ENCODE measurements around the gene SEMA3C. TPM values are rescaled to one million over a fixed set of nuclear protein-coding genes. Genes with fewer than 3 reads are reported as not detected.

The SEMA3C gene
- total and polyA plus RNA-seq, 2 donors (not counting 1 experiment from before 2014, with no cell fraction given) = 310 to 322 TPM

GRCh38 chr7:80734011-80734410 is 184.8 kb downstream of the SEMA3C start:
- Histone ChIP-seq H3K4me2 (ENCODE audit: extremely low read depth, insufficient read depth, low read length) (no peak overlapping the region), H2AFZ (ENCODE audit: low read length) (no peak overlapping the region), H3K27ac (ENCODE audit: insufficient read depth, low read length) (no peak overlapping the region), H3K9ac (ENCODE audit: insufficient read depth, low read length) (no peak overlapping the region), H3K79me2 (ENCODE audit: control insufficient read depth, insufficient read depth, low read length) (no peaks in the 10 kb centered on the region), H3K27me3 (ENCODE audit: control insufficient read depth, insufficient read depth, low read length) (no peaks in the 10 kb centered on the region), H3K4me1 (ENCODE audit: control insufficient read depth, extremely low read depth, insufficient read depth, low read length) (no peaks in the 10 kb centered on the region), H3K36me3 (ENCODE audit: control insufficient read depth, insufficient read depth, low read length) (no peaks in the 10 kb centered on the region), H3K4me3 (replicated peaks in 1 of 4; ENCODE audit: control extremely low read depth in 1 of 4, insufficient read depth in 1 of 4, low read depth in 3 of 4, low read length in 4 of 4) (no peak overlapping the region), H4K20me1 (ENCODE audit: control insufficient read depth, extremely low read depth, insufficient read depth, low read length) (no peaks in the 10 kb centered on the region), H3K9me3 (ENCODE audit: control insufficient read depth, insufficient read depth, low read depth, low read length) (no peaks in the 10 kb centered on the region)
- no peak for DNase-seq (ENCODE audit: low read depth in 2 of 2)
- no peak for TF ChIP-seq EZH2 (IDR thresholded peaks at IDR 0.05; ENCODE audit: low read length, missing control alignments)
- TF ChIP-seq, protein P1, sequence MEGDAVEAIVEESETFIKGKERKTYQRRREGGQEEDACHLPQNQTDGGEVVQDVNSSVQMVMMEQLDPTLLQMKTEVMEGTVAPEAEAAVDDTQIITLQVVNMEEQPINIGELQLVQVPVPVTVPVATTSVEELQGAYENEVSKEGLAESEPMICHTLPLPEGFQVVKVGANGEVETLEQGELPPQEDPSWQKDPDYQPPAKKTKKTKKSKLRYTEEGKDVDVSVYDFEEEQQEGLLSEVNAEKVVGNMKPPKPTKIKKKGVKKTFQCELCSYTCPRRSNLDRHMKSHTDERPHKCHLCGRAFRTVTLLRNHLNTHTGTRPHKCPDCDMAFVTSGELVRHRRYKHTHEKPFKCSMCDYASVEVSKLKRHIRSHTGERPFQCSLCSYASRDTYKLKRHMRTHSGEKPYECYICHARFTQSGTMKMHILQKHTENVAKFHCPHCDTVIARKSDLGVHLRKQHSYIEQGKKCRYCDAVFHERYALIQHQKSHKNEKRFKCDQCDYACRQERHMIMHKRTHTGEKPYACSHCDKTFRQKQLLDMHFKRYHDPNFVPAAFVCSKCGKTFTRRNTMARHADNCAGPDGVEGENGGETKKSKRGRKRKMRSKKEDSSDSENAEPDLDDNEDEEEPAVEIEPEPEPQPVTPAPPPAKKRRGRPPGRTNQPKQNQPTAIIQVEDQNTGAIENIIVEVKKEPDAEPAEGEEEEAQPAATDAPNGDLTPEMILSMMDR (conservative IDR thresholded peaks at IDR 0.05 in 1 of 2, IDR thresholded peaks at IDR 0.05 in 1 of 2; ENCODE audit: low read depth in 1 of 2, low read length in 2 of 2) = no peak

- Histone ChIP-seq H3K9ac (ENCODE audit: insufficient read depth, low read length) (no peak overlapping the region), H3K36me3 (ENCODE audit: control insufficient read depth, insufficient read depth, low read length) (no peaks in the 10 kb centered on the region), H3K4me1 (ENCODE audit: control insufficient read depth, extremely low read depth, insufficient read depth, low read length) (no peaks in the 10 kb centered on the region), H2AFZ (ENCODE audit: low read length) (no peak overlapping the region), H3K79me2 (ENCODE audit: control insufficient read depth, insufficient read depth, low read length) (no peaks in the 10 kb centered on the region), H3K27me3 (ENCODE audit: control insufficient read depth, insufficient read depth, low read length) (no peaks in the 10 kb centered on the region), H3K4me3 (replicated peaks in 1 of 4; ENCODE audit: control extremely low read depth in 1 of 4, insufficient read depth in 1 of 4, low read depth in 3 of 4, low read length in 4 of 4) (no peak overlapping the region), H3K4me2 (ENCODE audit: extremely low read depth, insufficient read depth, low read length) (no peak overlapping the region), H3K27ac (ENCODE audit: insufficient read depth, low read length) (no peak overlapping the region), H4K20me1 (ENCODE audit: control insufficient read depth, extremely low read depth, insufficient read depth, low read length) (no peaks in the 10 kb centered on the region), H3K9me3 (ENCODE audit: control insufficient read depth, insufficient read depth, low read depth, low read length) (no peaks in the 10 kb centered on the region)
- TF ChIP-seq, protein P1 (conservative IDR thresholded peaks at IDR 0.05 in 1 of 2, IDR thresholded peaks at IDR 0.05 in 1 of 2; ENCODE audit: low read depth in 1 of 2, low read length in 2 of 2) = no peak
- TF ChIP-seq EZH2 (IDR thresholded peaks at IDR 0.05; ENCODE audit: low read length, missing control alignments) = no peak
- no peak for DNase-seq (ENCODE audit: low read depth in 2 of 2)
Observed at GRCh38 chr7:80733333-80733915, 185.4 kb downstream of the SEMA3C start.

DNA sequence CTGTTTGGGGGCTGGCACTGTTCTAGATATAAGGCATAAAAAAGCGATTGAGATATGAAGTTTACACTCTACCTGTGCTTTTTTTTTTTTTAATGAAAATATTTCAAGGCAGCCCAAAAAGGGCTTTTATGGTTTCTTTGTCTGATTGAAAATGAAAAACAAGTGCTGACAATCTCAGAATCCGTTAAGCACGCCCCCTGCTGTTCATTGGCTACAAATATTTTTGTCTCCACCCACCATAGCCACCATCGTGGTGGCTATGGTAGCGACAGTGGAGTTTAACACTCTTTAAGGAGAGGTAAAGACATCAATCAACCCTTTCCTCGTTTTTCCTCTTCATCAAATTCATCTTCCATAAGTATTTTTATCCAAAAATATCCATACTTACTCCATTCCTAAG is 186.2 kb downstream of the SEMA3C start:
- no peak for DNase-seq (ENCODE audit: low read depth in 2 of 2)
- Histone ChIP-seq H3K27me3 (ENCODE audit: control insufficient read depth, insufficient read depth, low read length) (no peaks in the 10 kb centered on the region), H2AFZ (ENCODE audit: low read length) (no peak overlapping the region), H3K27ac (ENCODE audit: insufficient read depth, low read length) (no peak overlapping the region), H3K9me3 (ENCODE audit: control insufficient read depth, insufficient read depth, low read depth, low read length) (no peaks in the 10 kb centered on the region), H3K9ac (ENCODE audit: insufficient read depth, low read length) (no peak overlapping the region), H3K79me2 (ENCODE audit: control insufficient read depth, insufficient read depth, low read length) (no peaks in the 10 kb centered on the region), H3K36me3 (ENCODE audit: control insufficient read depth, insufficient read depth, low read length) (no peaks in the 10 kb centered on the region), H3K4me2 (ENCODE audit: extremely low read depth, insufficient read depth, low read length) (no peak overlapping the region), H3K4me1 (ENCODE audit: control insufficient read depth, extremely low read depth, insufficient read depth, low read length) (no peaks in the 10 kb centered on the region), H3K4me3 (replicated peaks in 1 of 4; ENCODE audit: control extremely low read depth in 1 of 4, insufficient read depth in 1 of 4, low read depth in 3 of 4, low read length in 4 of 4) (no peak overlapping the region), H4K20me1 (ENCODE audit: control insufficient read depth, extremely low read depth, insufficient read depth, low read length) (no peaks in the 10 kb centered on the region)
- TF ChIP-seq EZH2 (IDR thresholded peaks at IDR 0.05; ENCODE audit: low read length, missing control alignments) = no peak
- TF ChIP-seq, protein P1 (conservative IDR thresholded peaks at IDR 0.05 in 1 of 2, IDR thresholded peaks at IDR 0.05 in 1 of 2; ENCODE audit: low read depth in 1 of 2, low read length in 2 of 2) = peak in 1 of 2 donors; percentile 6
